Astrocyte of the spinal cord (primary cell): ENCODE data around the gene CEP126.

Experiments
- DNase-seq: peaks from one replicate; pipeline ENCODE4 v3.0.0; 2011; ENCODE audit warnings: low read depth, low spot score
- H3K4me3 ChIP-seq: 2 replicates; pipeline ENCODE4 v1.5.1; 2011; ENCODE audit warnings: low read depth, mild to moderate bottlenecking, low read length, moderate library complexity
- CTCF ChIP-seq: IDR thresholded peaks from 2 replicates; pipeline ENCODE4 v1.5.1; 2012; ENCODE audit warnings: low read depth, mild to moderate bottlenecking, low read length, inconsistent platforms
- in situ Hi-C: cut with HindIII; loops from 2 replicates; pipeline ENCODE4 v1.10.0; 2017; ENCODE audit warnings: low sequenced_read_pairs

Gene CEP126

GRCh38 chr11:101912823-101913284 is 2.0 kb upstream of the CEP126 start:
- TF ChIP-seq CTCF: no peak
- DNase-seq: peak; percentile 36
- in situ Hi-C loops: no loop called here
- no peak overlapping the region for H3K4me3 ChIP-seq

- in situ Hi-C loops: no loop called here
- H3K4me3 ChIP-seq: no peak overlapping the region
- TF ChIP-seq CTCF: no peak
- no peak for DNase-seq
Measured at GRCh38 chr11:101913656-101914055, 1.2 kb upstream of the CEP126 start.

GRCh38 chr11:101914341-101914737 is 471 bp upstream of the CEP126 start:
- H3K4me3 ChIP-seq: peak overlapping the region; percentile 77
- peak; percentile 57 for DNase-seq
- no peak for TF ChIP-seq CTCF
- in situ Hi-C loops: no loop called here

DNA sequence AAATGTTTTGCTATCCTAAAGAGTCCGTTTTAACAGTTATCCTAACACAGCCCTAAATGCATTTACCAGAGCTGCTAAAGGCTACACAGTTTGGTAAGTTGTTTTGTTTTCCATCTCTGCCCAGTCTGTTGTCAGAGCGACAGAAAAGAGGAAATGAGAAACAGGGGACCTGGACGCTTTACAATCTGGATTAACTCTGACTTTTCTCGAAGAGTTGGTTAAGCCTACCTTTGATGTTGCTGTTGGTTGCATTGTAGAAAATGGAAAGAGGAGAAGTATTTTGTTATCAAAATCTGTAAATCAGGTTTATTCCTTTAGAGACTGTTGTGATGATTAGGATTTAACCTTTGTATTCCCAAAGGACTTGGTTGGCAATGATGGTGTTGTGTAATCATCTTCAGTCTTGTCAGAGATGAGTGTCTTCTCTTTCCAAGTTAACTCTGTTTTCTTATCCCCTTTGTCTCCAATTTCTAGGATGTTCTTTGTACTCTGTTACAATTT is 1.0 kb downstream of the CEP126 start:
- in situ Hi-C loops: no loop called here
- H3K4me3 ChIP-seq: peak overlapping the region; percentile 77
- no peak for TF ChIP-seq CTCF
- peak; percentile 56 for DNase-seq

GRCh38 chr11:101916422-101916821 is 1.6 kb downstream of the CEP126 start, which contains the start of gene ANGPTL5:
TSS of gene ANGPTL5 (minus strand) at chr11:101916522. CDS start at chr11:101907909, 8,613 bp downstream.
- H3K4me3 ChIP-seq: peak within 1 kb of the TSS; percentile 77
- in situ Hi-C loops: no loop called here
- DNase-seq: no peak
- TF ChIP-seq CTCF: no peak

- no peak for DNase-seq
- TF ChIP-seq CTCF: no peak
- in situ Hi-C loops: no loop called here
- H3K4me3 ChIP-seq: no peak overlapping the region
Measured at GRCh38 chr11:101917226-101917625, 2.4 kb downstream of the CEP126 start.
